GM18526 (cell line): ENCODE results near the gene AMOTL1.

ENCODE experiments used
- POLR2A ChIP-seq: IDR thresholded peaks from 3 replicates; pipeline ENCODE4 v1.6.1; 2011; ENCODE audit not compliant: insufficient read length; ENCODE audit errors: extremely low read depth

AMOTL1 gene

GRCh38 chr11:94774345-94774744 lies 6.2 kb downstream of the AMOTL1 start:
- no peak for TF ChIP-seq POLR2A

DNA sequence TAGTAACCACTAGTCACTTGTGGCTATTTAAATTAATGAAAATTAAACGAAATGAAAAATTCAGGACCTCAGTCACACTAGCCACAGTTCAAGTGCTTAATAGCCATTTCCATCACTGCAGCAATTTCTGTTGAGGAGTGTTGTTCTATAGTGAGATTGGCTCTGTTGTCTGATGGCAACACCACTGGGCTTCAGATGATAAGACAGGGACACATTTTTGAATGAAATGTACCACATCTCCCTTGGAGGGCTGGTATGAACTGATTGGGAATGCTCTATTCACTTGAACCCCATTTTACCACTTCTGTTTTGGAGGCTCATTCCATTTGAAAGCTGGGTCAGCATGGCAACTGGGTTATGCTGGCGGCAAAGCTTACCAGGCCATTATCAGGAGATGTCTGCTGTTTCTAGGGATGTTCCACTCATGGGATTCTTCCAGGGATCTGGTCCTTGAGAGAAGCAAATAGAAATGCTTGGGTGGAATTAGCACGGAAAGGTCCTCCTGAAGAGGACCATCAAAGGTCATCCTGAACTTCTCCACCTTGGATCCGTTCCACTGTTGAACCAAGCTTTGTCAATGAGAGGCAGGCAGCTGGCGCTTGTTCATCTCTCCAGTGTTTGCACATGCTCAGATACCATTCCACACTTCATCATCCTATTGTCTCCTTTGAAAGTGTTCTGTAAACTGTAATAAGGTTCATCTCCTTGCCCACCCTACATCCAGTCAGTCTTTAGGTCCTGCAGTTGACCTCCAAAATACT lies 7.6 kb downstream of the AMOTL1 start:
- TF ChIP-seq POLR2A = no peak

DNA sequence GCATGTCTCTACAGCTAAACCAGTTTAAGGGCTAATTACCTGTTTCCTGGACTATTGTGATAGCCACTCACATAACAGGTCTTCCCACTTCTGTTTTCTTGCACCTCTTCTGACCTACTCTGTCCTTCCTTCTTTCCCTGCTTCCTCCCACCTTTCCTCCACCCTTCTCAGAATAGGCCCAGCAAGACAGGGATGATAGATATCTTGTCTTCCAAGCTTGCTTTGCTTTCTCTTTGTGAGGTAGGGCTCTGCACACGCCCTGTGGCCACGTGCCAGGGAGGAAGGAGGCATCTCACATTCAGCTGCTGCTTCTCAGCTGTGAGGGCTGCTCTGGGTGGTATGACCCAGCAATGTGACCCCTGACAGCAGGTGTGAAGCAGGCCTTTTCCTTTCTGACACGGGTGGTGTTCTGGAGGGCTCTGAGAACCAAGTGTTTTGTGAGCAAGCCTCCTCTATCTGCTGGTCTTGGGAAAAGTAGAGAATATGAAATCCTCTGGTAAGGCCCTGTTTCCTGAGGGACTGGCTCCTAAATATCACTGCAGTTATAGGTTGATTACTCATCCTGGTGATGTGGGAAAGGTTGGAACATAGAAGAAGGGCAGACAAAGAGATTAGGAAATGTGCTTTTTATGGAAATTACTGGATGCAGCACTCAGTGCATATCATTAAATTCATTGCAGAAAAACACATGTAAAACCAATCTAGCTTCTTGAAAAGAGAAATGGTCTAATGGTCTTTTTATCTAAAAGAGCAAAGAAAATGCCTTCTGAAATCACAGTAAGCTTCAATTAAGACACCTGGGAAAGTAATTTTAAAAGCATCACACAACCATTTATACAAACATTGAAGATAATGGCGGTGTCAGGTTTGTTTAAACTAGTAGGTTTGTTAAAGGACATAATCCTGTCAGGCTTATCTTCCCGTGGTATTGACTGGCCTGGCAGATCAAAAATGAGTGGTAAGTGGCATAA lies 8.5 kb downstream of the AMOTL1 start:
- TF ChIP-seq POLR2A = no peak

DNA sequence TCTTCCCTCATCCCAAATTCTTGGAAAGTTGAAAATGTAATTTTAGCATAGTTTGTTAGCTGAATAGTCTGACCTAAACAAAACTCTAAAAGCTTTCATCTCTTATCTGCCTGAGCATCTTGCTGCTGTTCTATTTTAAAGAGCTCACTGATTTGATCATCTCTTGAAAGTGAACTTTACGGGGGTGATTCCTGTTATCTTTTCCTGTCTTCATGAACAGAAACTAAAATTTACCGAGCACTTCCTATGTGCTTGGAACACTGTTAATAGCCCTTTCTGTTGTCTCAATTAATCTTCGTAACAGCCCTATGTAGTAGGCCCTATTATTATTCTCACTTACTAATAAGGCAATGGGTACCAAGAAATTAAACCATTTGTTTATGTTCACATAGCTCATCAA lies 12.3 kb downstream of the AMOTL1 start:
- no peak for TF ChIP-seq POLR2A

DNA sequence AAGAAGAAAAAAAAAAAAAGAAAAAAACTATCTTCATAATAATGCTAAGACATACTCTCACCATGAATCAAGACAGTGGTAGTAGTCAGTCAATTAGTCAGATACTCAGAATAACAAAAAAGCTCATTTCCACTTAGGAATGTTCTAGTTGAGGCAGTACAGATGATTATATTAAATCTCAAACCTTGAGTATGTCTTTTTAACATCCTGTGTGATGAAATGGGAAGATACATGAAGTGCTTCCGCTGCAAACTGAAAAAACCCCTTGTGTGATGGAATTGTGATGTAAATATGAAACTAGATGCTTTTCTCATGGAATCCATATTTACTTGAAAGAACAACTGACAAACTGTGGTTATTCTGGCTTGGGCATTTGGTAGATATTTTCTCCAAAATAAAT lies 13.7 kb downstream of the AMOTL1 start:
- TF ChIP-seq POLR2A = no peak

- no peak for TF ChIP-seq POLR2A
These were observed 14.3 kb downstream of the AMOTL1 start for GRCh38 chr11:94782446-94782845.

- TF ChIP-seq POLR2A = no peak
These were observed 16.7 kb downstream of the AMOTL1 start for GRCh38 chr11:94784884-94785283.

DNA sequence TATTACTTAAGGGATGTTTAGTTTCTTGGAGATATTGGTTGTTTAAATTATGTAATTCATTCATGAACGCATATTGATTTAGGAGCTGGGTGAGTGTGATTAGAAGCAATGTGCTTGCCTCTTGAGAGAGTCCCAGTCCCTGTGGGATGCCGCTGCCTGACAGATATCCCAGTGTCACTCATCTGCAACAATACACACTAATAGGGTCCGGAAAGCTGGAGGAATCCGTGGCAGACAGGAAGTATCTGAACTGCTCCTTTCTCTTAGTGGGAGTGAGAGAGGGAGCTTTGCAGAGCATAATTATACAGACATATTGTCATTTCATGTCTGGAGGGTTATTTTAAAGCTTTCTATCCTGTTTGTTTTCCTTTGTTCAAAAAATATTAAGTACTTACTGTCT lies 17.4 kb downstream of the AMOTL1 start:
- TF ChIP-seq POLR2A = no peak

- no peak for TF ChIP-seq POLR2A
These were observed 18.3 kb downstream of the AMOTL1 start for GRCh38 chr11:94786264-94787126.

DNA sequence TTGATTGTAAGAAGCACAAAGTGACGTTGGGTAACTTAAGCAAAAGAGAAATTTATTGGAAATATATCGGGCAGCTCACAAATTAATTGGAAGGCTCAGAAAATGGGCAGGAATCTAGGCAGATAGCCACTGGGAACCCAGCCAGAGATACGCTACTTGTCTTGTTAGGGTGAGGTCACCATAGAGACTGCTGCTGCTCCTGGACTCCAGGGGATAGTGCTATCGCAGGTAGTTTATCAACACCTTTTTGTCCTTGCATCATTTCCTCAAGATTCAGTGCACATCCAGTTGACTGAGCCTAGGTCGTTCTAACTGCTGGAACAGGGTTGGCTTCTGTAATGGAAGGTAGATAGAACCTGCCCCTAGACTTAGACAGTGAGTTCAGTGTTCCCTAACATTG lies 19.6 kb downstream of the AMOTL1 start:
- no peak for TF ChIP-seq POLR2A

- TF ChIP-seq POLR2A = no peak
These were observed 20.2 kb downstream of the AMOTL1 start for GRCh38 chr11:94788396-94788795.

- TF ChIP-seq POLR2A = no peak
These were observed 22.0 kb downstream of the AMOTL1 start for GRCh38 chr11:94790197-94790596.

- TF ChIP-seq POLR2A = no peak
These were observed 22.6 kb downstream of the AMOTL1 start for GRCh38 chr11:94790661-94791180.

DNA sequence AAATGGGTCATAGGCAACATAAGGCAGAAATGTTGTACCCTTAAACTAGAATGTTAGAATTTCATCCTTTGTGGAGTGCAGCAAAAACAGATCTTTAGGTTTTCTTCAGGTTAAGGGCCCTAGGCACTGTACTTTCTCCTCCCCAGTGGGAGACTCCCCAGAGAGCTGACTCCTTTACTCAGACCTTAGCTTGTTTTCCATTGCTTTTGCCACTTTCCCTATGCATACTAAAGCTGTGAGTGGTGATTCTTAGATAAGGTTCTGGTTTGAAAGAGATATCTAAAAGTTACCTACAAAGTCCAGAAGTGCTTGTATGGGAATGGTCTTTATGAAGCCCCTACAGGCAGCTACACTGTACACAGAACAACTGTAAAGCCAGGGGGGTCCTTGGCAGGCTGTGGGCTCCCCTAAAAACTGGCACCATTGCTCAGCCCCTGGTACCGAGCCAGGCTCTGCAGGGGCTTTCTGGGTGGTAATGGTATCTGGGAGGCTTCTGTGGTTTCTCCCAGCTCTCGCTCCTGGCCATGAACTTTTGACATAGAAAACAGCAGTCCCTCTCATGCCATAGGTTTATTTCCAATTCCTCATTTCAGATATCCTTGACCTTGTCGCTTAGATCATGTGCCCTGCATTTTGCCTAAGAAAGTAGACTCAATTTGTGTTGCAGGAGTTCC lies 23.2 kb downstream of the AMOTL1 start:
- no peak for TF ChIP-seq POLR2A

DNA sequence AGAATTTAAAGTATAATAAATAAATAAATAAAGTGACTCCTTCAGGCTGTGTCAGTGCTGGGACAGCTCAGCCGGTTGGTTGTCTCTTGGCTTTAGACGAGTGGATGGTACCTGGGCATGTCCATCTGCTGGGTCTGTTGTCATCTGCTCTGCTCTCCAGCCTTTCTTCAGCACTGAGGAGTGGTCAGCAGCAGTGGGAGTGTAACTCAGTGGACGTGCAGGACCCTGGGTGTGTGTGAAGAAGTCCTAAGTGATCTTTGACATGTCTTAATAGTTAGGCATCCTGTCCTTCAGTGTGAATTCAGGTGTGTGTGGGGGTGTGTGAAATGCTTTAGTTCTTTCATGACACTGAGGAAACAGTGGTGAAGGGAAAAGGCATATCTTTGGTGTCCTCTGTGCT lies 24.3 kb downstream of the AMOTL1 start:
- TF ChIP-seq POLR2A = no peak

- no peak for TF ChIP-seq POLR2A
These were observed 24.8 kb downstream of the AMOTL1 start for GRCh38 chr11:94793002-94793401.
